GM12874 (cell line): ENCODE measurements around the gene ARL3.

ENCODE experiments used
- CTCF ChIP-seq: IDR thresholded peaks from 2 replicates; pipeline ENCODE4 v1.5.1; 2011; ENCODE audit warnings: low read depth, mild to moderate bottlenecking, control low read depth, low read length, moderate library complexity; ENCODE audit not compliant: insufficient read depth

Gene ARL3

DNA sequence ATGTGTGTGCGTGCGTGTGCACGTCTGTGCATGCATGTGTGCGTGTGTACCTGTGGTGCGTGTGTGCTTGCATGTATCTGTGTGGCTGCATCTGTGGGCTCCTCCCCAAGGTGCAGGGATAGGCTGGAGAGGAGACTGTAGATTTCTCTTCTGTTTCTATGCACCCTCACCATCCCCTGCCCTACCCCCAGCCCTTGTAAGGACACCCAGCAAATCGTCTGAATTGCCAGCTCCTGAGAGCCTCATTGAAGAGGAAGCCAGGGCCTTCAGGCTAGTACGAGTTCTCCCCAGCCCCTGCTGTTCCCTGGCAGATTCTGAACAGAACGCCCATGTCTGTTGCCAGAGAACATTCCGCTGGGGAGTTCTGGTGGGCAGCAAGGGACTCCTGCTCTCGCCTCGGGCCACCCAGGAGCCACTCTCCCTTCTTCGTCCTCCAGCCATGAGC is 86.9 kb downstream of the ARL3 start:
- no peak for TF ChIP-seq CTCF

GRCh38 chr10:102626026-102626685 is 88.0 kb downstream of the ARL3 start:
- no peak for TF ChIP-seq CTCF

DNA sequence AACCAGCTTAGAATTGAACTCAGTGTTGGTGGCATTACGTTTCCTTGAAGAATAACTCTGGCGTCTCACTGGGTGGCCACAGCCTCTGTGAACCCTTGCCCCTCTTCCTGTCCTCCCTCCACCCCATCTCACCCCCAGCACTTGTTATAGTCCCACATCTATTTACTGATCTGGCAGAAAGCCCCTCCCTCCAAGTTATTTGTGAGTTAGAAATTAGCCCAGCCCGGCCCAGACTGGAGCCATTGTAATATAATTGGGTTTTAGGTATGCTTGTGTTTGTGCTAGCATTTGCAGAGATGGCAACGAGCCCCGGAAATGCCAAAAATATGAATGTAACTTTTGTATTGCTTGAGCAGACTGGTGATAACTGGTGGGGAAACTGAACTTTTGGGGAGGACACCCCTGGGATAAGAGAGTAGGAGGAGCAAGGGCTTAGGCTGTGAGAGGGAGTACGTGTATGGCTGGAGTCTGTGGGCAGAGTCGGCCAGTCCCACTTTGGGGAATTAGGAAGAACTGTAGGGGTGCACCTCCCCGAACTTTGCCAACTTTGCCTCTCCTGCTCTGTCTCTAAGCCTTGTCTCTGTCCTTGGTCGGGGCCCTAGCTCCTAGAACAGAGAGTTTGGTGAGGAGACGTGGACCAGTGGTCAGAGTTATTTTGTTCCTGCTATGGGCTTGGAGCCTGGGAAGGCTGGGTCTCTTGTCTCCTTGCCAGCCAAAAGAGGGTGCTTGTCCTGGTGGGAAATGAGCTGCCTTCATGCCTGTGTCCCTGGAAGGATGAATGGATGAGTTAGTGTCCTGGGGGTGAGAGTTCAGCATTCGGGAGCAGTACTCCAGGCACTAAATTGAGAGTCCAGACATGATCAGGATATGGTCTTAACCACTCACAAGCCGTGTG is 89.2 kb downstream of the ARL3 start:
- no peak for TF ChIP-seq CTCF

DNA sequence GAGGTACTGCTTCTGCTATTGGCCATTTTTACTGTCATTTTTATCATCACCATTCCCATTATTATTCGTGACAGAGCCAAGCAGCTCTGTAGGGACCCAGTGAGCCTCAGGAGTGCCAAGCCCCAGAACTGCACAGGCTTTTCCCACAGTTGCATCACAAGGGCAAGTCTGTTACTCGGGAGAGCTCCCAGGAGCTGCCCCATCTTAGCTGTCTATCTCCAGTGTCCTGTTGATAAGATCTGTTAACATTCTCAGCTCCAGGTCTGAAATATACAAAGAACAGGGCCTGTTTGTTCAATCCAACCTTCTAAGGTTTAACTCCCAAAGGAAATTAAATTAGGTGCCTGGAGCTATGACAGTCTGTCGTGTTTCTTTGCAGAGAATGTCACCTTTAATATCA is 90.1 kb downstream of the ARL3 start:
- TF ChIP-seq CTCF: no peak
